CD4-positive, CD25-positive, alpha-beta regulatory T cell (primary cell): Measurements from ENCODE around the gene TM2D3. TPM values are rescaled to one million over a fixed set of nuclear protein-coding genes. Genes with fewer than 3 reads are reported as not detected.

Experiments used
- ATAC-seq, 2 donors: fragments of 150-1000 bp; cut with Tn5 transposase; one replicate each; pipeline ENCODE4 v1.10.0; 2021; ENCODE audit warnings: low read depth in 2 of 2, moderate number of reproducible peaks in 2 of 2, moderate library complexity in 1 of 2
- DNase-seq, 3 donors: peaks; one replicate each; pipeline versions ENCODE4 v3.0.0 to v3.0.0-alpha.2; 2012 to 2022; ENCODE audit warnings: mixed read lengths in 1 of 3
- H3K27ac ChIP-seq: one replicate; pipeline ENCODE4 v1.7.0; 2013; ENCODE audit warnings: mild to moderate bottlenecking, low read length; ENCODE audit not compliant: insufficient read depth, poor library complexity, severe bottlenecking
- H3K27me3 ChIP-seq: one replicate; pipeline ENCODE4 v1.7.0; 2013; ENCODE audit warnings: low read length; ENCODE audit not compliant: control insufficient read depth, insufficient read depth
- H3K36me3 ChIP-seq: one replicate; pipeline ENCODE4 v1.7.0; 2013; ENCODE audit warnings: mild to moderate bottlenecking, low read length, moderate library complexity; ENCODE audit not compliant: control insufficient read depth, insufficient read depth
- H3K4me1 ChIP-seq: 2 replicates; pipeline ENCODE4 v1.7.0; 2013; ENCODE audit warnings: mild to moderate bottlenecking, low read length; ENCODE audit not compliant: insufficient read depth, control insufficient read depth, poor library complexity, severe bottlenecking
- H3K4me3 ChIP-seq: one replicate; pipeline ENCODE4 v1.7.0; 2013; ENCODE audit warnings: low read depth, mild to moderate bottlenecking, low read length, moderate library complexity
- H3K9me3 ChIP-seq, 2 experiments: 1 replicate in 1 of 2; 2 replicates in 1 of 2; pipeline ENCODE4 v1.7.0; 2013; ENCODE audit warnings: low read length in 2 of 2, mild to moderate bottlenecking in 1 of 2, moderate library complexity in 1 of 2; ENCODE audit not compliant: control insufficient read depth in 2 of 2
- H3K27ac Mint-ChIP-seq, 3 donors: one replicate each; pipeline ENCODE4 v1.8.0; 2020 to 2022; ENCODE audit warnings: mild to moderate bottlenecking in 3 of 3, mixed read lengths in 3 of 3, moderate library complexity in 2 of 3
- H3K27me3 Mint-ChIP-seq: one replicate; pipeline ENCODE4 v1.8.0; 2022; ENCODE audit warnings: mild to moderate bottlenecking, mixed read lengths
- H3K36me3 Mint-ChIP-seq: one replicate; pipeline ENCODE4 v1.8.0; 2020; ENCODE audit warnings: mixed read lengths
- H3K4me1 Mint-ChIP-seq, 4 donors: one replicate each; pipeline ENCODE4 v1.8.0; 2020 to 2022; ENCODE audit warnings: mixed read lengths in 4 of 4, mild to moderate bottlenecking in 1 of 4
- H3K4me3 Mint-ChIP-seq, 4 donors: one replicate each; pipeline ENCODE4 v1.8.0; 2020 to 2022; ENCODE audit warnings: mild to moderate bottlenecking in 4 of 4, mixed read lengths in 4 of 4, moderate library complexity in 3 of 4
- H3K9me3 Mint-ChIP-seq, 7 donors: one replicate each; pipeline ENCODE4 v1.8.0; 2020 to 2022; ENCODE audit warnings: mixed read lengths in 7 of 7, mild to moderate bottlenecking in 3 of 7, moderate library complexity in 2 of 7
- polyA plus RNA-seq, 4 donors: library from polyadenylated mRNA; unstranded; fragments of 300-500 nt; fragmentation: Illumina TruSeq; gene quantifications; one replicate each; pipeline ENCODE4 v1.2.3, GENCODE V29; 2021
- total RNA-seq: library from RNA; stranded (reverse); gene quantifications from one replicate; pipeline ENCODE4 v1.2.3, GENCODE V29; 2022

TM2D3 gene
- total and polyA plus RNA-seq, 5 donors from 2014 or later, result 30.9 to 85.4 (median 43.6) TPM

DNA sequence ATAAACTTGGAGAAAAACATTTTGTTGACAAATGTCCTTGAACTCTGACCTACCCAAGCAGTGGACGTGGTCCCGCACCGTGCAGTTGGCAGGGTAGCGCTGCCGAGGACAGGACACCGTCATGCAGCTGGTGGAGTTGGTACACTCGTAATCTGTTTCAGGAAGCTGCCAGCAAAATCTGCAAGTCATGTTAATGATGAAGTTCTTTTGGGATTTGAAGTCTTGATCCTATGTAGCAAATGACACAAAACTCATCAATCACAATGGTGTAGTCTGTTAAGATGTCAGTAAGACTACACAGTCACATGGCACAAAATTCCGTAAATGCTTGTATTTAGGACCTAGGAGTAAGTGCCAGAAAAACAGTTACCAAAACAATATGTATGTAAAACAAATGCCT is 5.5 kb downstream of the TM2D3 start:
- Histone ChIP-seq H3K27ac (no peak overlapping the region), H3K9me3 (no peaks in the 10 kb centered on the region), H3K36me3 (peaks cover 67% of the 10 kb centered on the region), H3K27me3 (no peaks in the 10 kb centered on the region), H3K4me1 (peaks cover 40% of the 10 kb centered on the region), H3K4me3 (no peak overlapping the region)
- Mint-ChIP-seq H3K9me3 (no peaks in the 10 kb centered on the region), H3K36me3 (peaks cover 21% of the 10 kb centered on the region), H3K27me3 (no peaks in the 10 kb centered on the region), H3K4me3 (peak overlapping the region in 1 of 4 donors; percentile 54), H3K4me1 (peaks cover 34 to 73% (median 40%) of the 10 kb centered on the region in 4 donors), H3K27ac (no peak overlapping the region)
- no peak for DNase-seq
- ATAC-seq, result no peak

DNA sequence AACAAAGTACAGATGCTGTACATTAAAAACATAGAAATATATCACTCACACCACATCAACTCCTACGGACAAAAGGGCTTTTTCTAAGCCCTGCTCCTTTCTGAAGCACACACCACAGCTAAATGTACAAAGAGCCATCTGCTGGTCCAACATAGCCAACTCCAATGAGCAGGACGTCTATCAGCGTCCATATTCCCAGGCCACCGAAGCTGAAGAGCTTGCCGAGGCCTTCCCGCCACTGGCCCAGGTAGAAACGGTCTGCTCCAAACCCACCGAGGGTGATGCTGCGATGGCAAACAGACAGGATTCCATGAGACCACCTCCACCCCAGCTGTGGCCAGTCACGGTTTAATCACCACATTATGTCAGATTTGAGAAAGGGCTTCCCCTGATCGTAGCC is 9.8 kb downstream of the TM2D3 start:
- ATAC-seq, result no peak
- peaks cover 63% of the 10 kb centered on the region for H3K36me3 ChIP-seq
- H3K9me3 ChIP-seq, result no peaks in the 10 kb centered on the region
- H3K36me3 Mint-ChIP-seq, result peaks cover 31% of the 10 kb centered on the region
- peak overlapping the region; percentile 70 to 94 (median 84) for H3K27ac Mint-ChIP-seq
- no peaks in the 10 kb centered on the region for H3K9me3 Mint-ChIP-seq
- H3K27me3 ChIP-seq, result no peaks in the 10 kb centered on the region
- peaks cover 22 to 56% (median 27%) of the 10 kb centered on the region in 4 donors for H3K4me1 Mint-ChIP-seq
- H3K27ac ChIP-seq, result peak overlapping the region; percentile 82
- H3K4me3 ChIP-seq, result peak overlapping the region; percentile 53
- H3K4me1 ChIP-seq, result peaks cover 18% of the 10 kb centered on the region
- H3K27me3 Mint-ChIP-seq, result no peaks in the 10 kb centered on the region
- no peak for DNase-seq
- H3K4me3 Mint-ChIP-seq, result peak overlapping the region in 2 of 4 donors; percentile 0 to 17

GRCh38 chr15:101641894-101642293 is 10.3 kb downstream of the TM2D3 start:
- Histone ChIP-seq H3K9me3 (no peaks in the 10 kb centered on the region), H3K4me3 (peak overlapping the region; percentile 53), H3K27ac (peak overlapping the region; percentile 82), H3K36me3 (peaks cover 59% of the 10 kb centered on the region), H3K4me1 (peaks cover 18% of the 10 kb centered on the region), H3K27me3 (no peaks in the 10 kb centered on the region)
- H3K27me3 Mint-ChIP-seq, result no peaks in the 10 kb centered on the region
- DNase-seq, result peak; percentile 31 to 80 (median 63)
- peak; percentile 76 to 80 for ATAC-seq
- no peaks in the 10 kb centered on the region for H3K9me3 Mint-ChIP-seq
- H3K4me1 Mint-ChIP-seq, result peaks cover 22 to 52% (median 27%) of the 10 kb centered on the region in 4 donors
- H3K36me3 Mint-ChIP-seq, result peaks cover 31% of the 10 kb centered on the region
- peak overlapping the region in 3 of 4 donors; percentile 1 to 17 (median 3) for H3K4me3 Mint-ChIP-seq
- H3K27ac Mint-ChIP-seq, result peak overlapping the region in 2 of 3 donors; percentile 70 to 94

DNA sequence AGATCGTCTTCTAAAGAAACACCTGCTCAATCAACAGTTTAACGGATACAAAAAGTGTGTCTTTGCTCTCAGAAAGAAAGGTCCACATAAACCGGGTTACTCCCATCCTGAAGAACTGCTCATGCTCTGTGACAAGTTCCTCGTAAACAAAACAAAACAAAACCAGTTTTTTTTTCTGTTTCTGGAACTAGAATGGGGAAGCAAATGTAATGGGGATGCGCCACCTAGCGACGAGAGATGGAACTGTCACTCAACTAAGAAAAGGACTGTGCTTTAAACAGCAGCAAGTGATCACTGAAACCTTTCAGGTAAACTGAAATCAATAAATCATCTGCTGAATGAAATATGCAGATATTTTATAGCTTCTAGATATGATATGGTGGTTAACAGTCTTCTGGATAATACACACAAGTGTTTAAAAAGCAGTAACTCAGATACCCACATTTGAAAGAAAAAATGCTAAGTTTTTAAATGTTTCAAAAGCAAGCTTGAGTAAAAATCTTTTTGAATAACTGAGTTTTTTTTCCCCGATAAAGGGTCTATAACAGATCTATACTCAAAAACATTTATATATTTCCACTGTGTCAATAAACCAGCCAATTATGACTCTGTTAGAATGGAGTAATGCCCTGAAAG is 10.9 kb downstream of the TM2D3 start:
- Histone ChIP-seq H3K36me3 (peaks cover 52% of the 10 kb centered on the region), H3K4me3 (peak overlapping the region; percentile 53), H3K4me1 (peaks cover 18% of the 10 kb centered on the region), H3K27me3 (no peaks in the 10 kb centered on the region), H3K27ac (peak overlapping the region; percentile 82), H3K9me3 (no peaks in the 10 kb centered on the region)
- Mint-ChIP-seq H3K4me1 (peaks cover 22 to 47% (median 28%) of the 10 kb centered on the region in 4 donors), H3K4me3 (peak overlapping the region in 3 of 4 donors; percentile 0 to 68 (median 10)), H3K27me3 (no peaks in the 10 kb centered on the region), H3K9me3 (no peaks in the 10 kb centered on the region), H3K36me3 (peaks cover 31% of the 10 kb centered on the region), H3K27ac (peak overlapping the region; percentile 43 to 94 (median 70))
- ATAC-seq (peak; percentile 54 to 55), DNase-seq (peak; percentile 65 to 87 (median 75))

DNA sequence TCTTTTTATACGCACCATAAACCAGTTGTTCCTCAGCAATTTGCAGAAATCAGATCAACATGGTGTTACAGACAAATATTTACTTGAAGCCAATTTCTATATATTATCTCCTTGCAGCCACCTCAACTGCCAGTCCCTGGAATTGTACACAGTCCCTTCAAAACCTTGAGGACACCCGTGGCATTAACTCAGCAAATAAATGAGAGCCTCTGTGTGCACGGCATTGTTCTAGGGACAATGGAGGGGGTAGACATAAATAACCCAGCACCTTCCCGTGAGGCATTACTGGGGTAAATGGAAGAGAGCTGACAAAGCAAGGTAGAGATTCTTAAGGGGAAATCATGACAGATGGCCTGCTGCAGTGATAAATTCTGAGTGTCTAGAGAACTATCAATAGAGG is 12.5 kb downstream of the TM2D3 start:
- Mint-ChIP-seq H3K27me3 (no peaks in the 10 kb centered on the region), H3K9me3 (no peaks in the 10 kb centered on the region), H3K4me3 (no peak overlapping the region), H3K36me3 (peaks cover 21% of the 10 kb centered on the region), H3K27ac (peak overlapping the region in 2 of 3 donors; percentile 42 to 94), H3K4me1 (peaks cover 19 to 39% (median 23%) of the 10 kb centered on the region in 4 donors)
- H3K27me3 ChIP-seq, result no peaks in the 10 kb centered on the region
- DNase-seq (no peak), ATAC-seq (no peak)
- peaks cover 38% of the 10 kb centered on the region for H3K36me3 ChIP-seq
- no peaks in the 10 kb centered on the region for H3K9me3 ChIP-seq
- H3K4me1 ChIP-seq, result peaks cover 18% of the 10 kb centered on the region
- H3K4me3 ChIP-seq, result no peak overlapping the region
- H3K27ac ChIP-seq, result no peak overlapping the region

GRCh38 chr15:101637919-101638318 is 14.3 kb downstream of the TM2D3 start:
- Histone ChIP-seq H3K4me1 (peaks cover 18% of the 10 kb centered on the region), H3K36me3 (peaks cover 29% of the 10 kb centered on the region), H3K27ac (no peak overlapping the region), H3K4me3 (no peak overlapping the region), H3K9me3 (no peaks in the 10 kb centered on the region), H3K27me3 (no peaks in the 10 kb centered on the region)
- DNase-seq (no peak), ATAC-seq (no peak)
- H3K9me3 Mint-ChIP-seq, result no peaks in the 10 kb centered on the region
- peak overlapping the region in 1 of 3 donors; percentile 38 for H3K27ac Mint-ChIP-seq
- peaks cover 18% of the 10 kb centered on the region for H3K36me3 Mint-ChIP-seq
- no peak overlapping the region for H3K4me3 Mint-ChIP-seq
- no peaks in the 10 kb centered on the region for H3K27me3 Mint-ChIP-seq
- H3K4me1 Mint-ChIP-seq, result peaks cover 19 to 31% (median 23%) of the 10 kb centered on the region in 4 donors

DNA sequence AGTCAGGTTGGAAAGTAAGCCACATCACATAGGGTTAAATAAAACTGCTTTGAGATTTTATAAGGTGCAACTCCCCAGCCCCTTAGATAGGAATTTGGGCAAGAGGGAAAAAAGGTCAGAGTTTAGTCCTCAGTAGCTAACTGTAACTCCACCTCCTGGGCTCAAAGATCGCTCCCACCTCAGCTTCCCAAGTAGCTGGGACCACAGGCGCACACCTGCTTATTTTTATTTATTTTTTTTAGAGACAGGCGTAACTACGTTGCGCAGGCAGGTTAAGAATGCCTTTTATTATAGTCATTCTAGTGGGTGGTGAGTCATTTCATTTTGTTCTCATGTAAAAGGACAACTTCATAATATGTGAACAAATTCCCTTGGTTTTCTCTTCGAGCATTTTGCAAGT is 14.7 kb downstream of the TM2D3 start:
- DNase-seq, result no peak
- H3K4me1 Mint-ChIP-seq, result peaks cover 17 to 27% (median 21%) of the 10 kb centered on the region in 4 donors
- Histone ChIP-seq H3K9me3 (no peaks in the 10 kb centered on the region), H3K36me3 (peaks cover 29% of the 10 kb centered on the region), H3K4me3 (no peak overlapping the region), H3K27me3 (no peaks in the 10 kb centered on the region), H3K27ac (no peak overlapping the region), H3K4me1 (peaks cover 16% of the 10 kb centered on the region)
- no peak for ATAC-seq
- H3K9me3 Mint-ChIP-seq, result no peaks in the 10 kb centered on the region
- peaks cover 22% of the 10 kb centered on the region for H3K36me3 Mint-ChIP-seq
- no peaks in the 10 kb centered on the region for H3K27me3 Mint-ChIP-seq
- H3K4me3 Mint-ChIP-seq, result no peak overlapping the region
- H3K27ac Mint-ChIP-seq, result peak overlapping the region in 1 of 3 donors; percentile 33

GRCh38 chr15:101637038-101637437 is 15.1 kb downstream of the TM2D3 start:
- H3K4me1 ChIP-seq, result peaks cover 12% of the 10 kb centered on the region
- ATAC-seq (no peak), DNase-seq (no peak)
- no peaks in the 10 kb centered on the region for H3K9me3 ChIP-seq
- Mint-ChIP-seq H3K4me3 (no peak overlapping the region), H3K4me1 (peaks cover 12 to 22% (median 16%) of the 10 kb centered on the region in 4 donors), H3K9me3 (no peaks in the 10 kb centered on the region), H3K27ac (peak overlapping the region in 2 of 3 donors; percentile 33 to 34), H3K36me3 (peaks cover 24% of the 10 kb centered on the region), H3K27me3 (no peaks in the 10 kb centered on the region)
- no peak overlapping the region for H3K4me3 ChIP-seq
- peaks cover 24% of the 10 kb centered on the region for H3K36me3 ChIP-seq
- H3K27me3 ChIP-seq, result no peaks in the 10 kb centered on the region
- H3K27ac ChIP-seq, result no peak overlapping the region
